Large intestine (tissue), 3 donors: ENCODE measurements around the gene USP3. TPM values are rescaled to one million over a fixed set of nuclear protein-coding genes. Genes with fewer than 3 reads are reported as not detected.

Source experiments
- DNase-seq, 2 donors: peaks; one replicate each; pipeline versions ENCODE4 v3.0.0 to v3.0.0-alpha.2; 2013
- H3K27ac ChIP-seq: one replicate; pipeline ENCODE4 v1.5.1; 2013; ENCODE audit warnings: low read length
- H3K27me3 ChIP-seq: 2 replicates; pipeline ENCODE4 v1.6.1; 2013; ENCODE audit warnings: low read length; ENCODE audit not compliant: control insufficient read depth, insufficient read depth
- H3K36me3 ChIP-seq: 2 replicates; pipeline ENCODE4 v1.6.1; 2013; ENCODE audit warnings: low read length; ENCODE audit not compliant: control insufficient read depth, insufficient read depth
- H3K4me1 ChIP-seq: one replicate; pipeline ENCODE4 v1.6.1; 2013; ENCODE audit warnings: low read length; ENCODE audit not compliant: control insufficient read depth, insufficient read depth
- H3K4me3 ChIP-seq: one replicate; pipeline ENCODE4 v1.5.1; 2013; ENCODE audit warnings: low read length
- H3K9me3 ChIP-seq: one replicate; pipeline ENCODE4 v1.6.1; 2013; ENCODE audit warnings: mild to moderate bottlenecking, low read depth, low read length, moderate library complexity; ENCODE audit not compliant: control insufficient read depth
- WGBS: methylation state at CpG from one replicate; pipeline ENCODE4 v1.1.5; 2013; ENCODE audit warnings: low lambda C conversion rate; ENCODE audit not compliant: insufficient coverage; 5-methylcytosine and 5-hydroxymethylcytosine counted together
- polyA plus RNA-seq: library from polyadenylated mRNA; unstranded; fragments of 120-200 nt; gene quantifications from one replicate; pipeline ENCODE4 v1.2.1, GENCODE V29; 2013

USP3 gene
- polyA plus RNA-seq, 1 donor = 32.7 TPM

GRCh38 chr15:63495780-63496488, 8.5 kb upstream of the USP3 start:
- Histone ChIP-seq H3K9me3 (no peaks in the 10 kb centered on the region), H3K4me3 (no peak overlapping the region), H3K27me3 (no peaks in the 10 kb centered on the region), H3K27ac (no peak overlapping the region), H3K4me1 (peaks cover 8% of the 10 kb centered on the region), H3K36me3 (no peaks in the 10 kb centered on the region)
- 100% methylated on average over 1 of the region's 5 CpGs for WGBS
- DNase-seq = no peak

GRCh38 chr15:63497642-63498467, 6.5 kb upstream of the USP3 start:
- Histone ChIP-seq H3K36me3 (no peaks in the 10 kb centered on the region), H3K9me3 (no peaks in the 10 kb centered on the region), H3K27me3 (no peaks in the 10 kb centered on the region), H3K4me1 (peaks cover 27% of the 10 kb centered on the region), H3K27ac (no peak overlapping the region), H3K4me3 (no peak overlapping the region)
- no peak for DNase-seq
- WGBS = 87% methylated on average over 3 of the region's 8 CpGs

- no peak overlapping the region for H3K27ac ChIP-seq
- no CpG with 5 or more reads among the region's 6 CpGs for WGBS
- DNase-seq = no peak
- H3K4me3 ChIP-seq = no peak overlapping the region
- no peaks in the 10 kb centered on the region for H3K9me3 ChIP-seq
- H3K27me3 ChIP-seq = no peaks in the 10 kb centered on the region
- peaks cover 35% of the 10 kb centered on the region for H3K4me1 ChIP-seq
- no peaks in the 10 kb centered on the region for H3K36me3 ChIP-seq
Observed at GRCh38 chr15:63499175-63499549, 5.2 kb upstream of the USP3 start.

GRCh38 chr15:63499611-63500010, 4.8 kb upstream of the USP3 start:
- Histone ChIP-seq H3K27me3 (no peaks in the 10 kb centered on the region), H3K4me3 (no peak overlapping the region), H3K27ac (no peak overlapping the region), H3K4me1 (peaks cover 35% of the 10 kb centered on the region), H3K9me3 (no peaks in the 10 kb centered on the region), H3K36me3 (no peaks in the 10 kb centered on the region)
- no CpG with 5 or more reads among the region's 4 CpGs for WGBS
- DNase-seq = no peak

- WGBS = no CpG with 5 or more reads among the region's 8 CpGs
- Histone ChIP-seq H3K27ac (peak overlapping the region; percentile 99), H3K4me3 (peak overlapping the region; percentile 27)
Observed at GRCh38 chr15:63500265-63501250, 3.8 kb upstream of the USP3 start.

GRCh38 chr15:63501256-63502089, 2.9 kb upstream of the USP3 start:
- 50% methylated on average over 1 of the region's 21 CpGs for WGBS
- Histone ChIP-seq H3K36me3 (no peaks in the 10 kb centered on the region), H3K4me3 (peak overlapping the region; percentile 27), H3K9me3 (no peaks in the 10 kb centered on the region), H3K27ac (peak overlapping the region; percentile 99), H3K27me3 (no peaks in the 10 kb centered on the region), H3K4me1 (peaks cover 39% of the 10 kb centered on the region)
- DNase-seq = peak; percentile 77 to 85

More at GRCh38 chr15:63500265-63501250, 3.8 kb upstream of the USP3 start:
- H3K4me1 ChIP-seq = peaks cover 35% of the 10 kb centered on the region
- H3K27me3 ChIP-seq = no peaks in the 10 kb centered on the region
- H3K36me3 ChIP-seq = no peaks in the 10 kb centered on the region
- H3K9me3 ChIP-seq = no peaks in the 10 kb centered on the region
- peak; percentile 51 to 80 for DNase-seq

GRCh38 chr15:63502137-63502766, 2.1 kb upstream of the USP3 start:
- H3K4me1 ChIP-seq = peaks cover 46% of the 10 kb centered on the region

GRCh38 chr15:63502843-63503738, 1.3 kb upstream of the USP3 start:
- DNase-seq = peak; percentile 95 to 97
- Histone ChIP-seq H3K27me3 (no peaks in the 10 kb centered on the region), H3K4me1 (peaks cover 46% of the 10 kb centered on the region), H3K4me3 (peak overlapping the region; percentile 69), H3K36me3 (no peaks in the 10 kb centered on the region), H3K9me3 (no peaks in the 10 kb centered on the region), H3K27ac (peak overlapping the region; percentile 99)
- 0% methylated on average over 1 of the region's 34 CpGs for WGBS

More at GRCh38 chr15:63502137-63502766, 2.1 kb upstream of the USP3 start:
- no peaks in the 10 kb centered on the region for H3K36me3 ChIP-seq
- H3K9me3 ChIP-seq = no peaks in the 10 kb centered on the region
- peak overlapping the region; percentile 99 for H3K27ac ChIP-seq
- no peak overlapping the region for H3K4me3 ChIP-seq
- WGBS = 78% methylated on average over 7 of the region's 15 CpGs
- peak in 1 of 2 donors; percentile 32 for DNase-seq
- H3K27me3 ChIP-seq = no peaks in the 10 kb centered on the region
